IMR-90 (cell line): ENCODE data around the gene MUC20. TPM values are rescaled to one million over a fixed set of nuclear protein-coding genes. Genes with fewer than 3 reads are reported as not detected.

ENCODE experiments used
- ATAC-seq: fragments of 200-7000 bp; cut with Tn5 transposase; 2 replicates; pipeline ENCODE4 v1.9.1; 2020; ENCODE audit warnings: low read depth, mild to moderate bottlenecking, moderate library complexity
- BruUV-seq: library from RNA; stranded (reverse); fragments of 400-500 nt; replicated peaks from 2 replicates; lab custom pipeline; 2021; lab: Mats Ljungman, UMichigan
- CTCF ChIA-PET: fragments of 300-600 bp; formaldehyde crosslinking; extraction: SDS; loops from one replicate; lab custom pipeline; 2021; ENCODE audit warnings: antibody characterized with exemption; lab: Yijun Ruan, JAX
- POLR2A ChIA-PET: fragments of 300-600 bp; sonication (Branson Sonifier 250); formaldehyde crosslinking; loops from one replicate; lab custom pipeline; 2022; ENCODE audit warnings: antibody characterized with exemption; ENCODE audit not compliant: unreplicated experiment; lab: Charles Lee
- DNase-seq: peaks from one replicate; pipeline ENCODE4 v3.0.0; 2013
- H2AFZ ChIP-seq: replicated peaks from 2 replicates; pipeline ENCODE3; 2013; ENCODE audit warnings: low read length, mild to moderate bottlenecking; ENCODE audit not compliant: poor library complexity
- H2AK5ac ChIP-seq: 2 replicates; pipeline ENCODE4 v1.6.1; 2013; ENCODE audit warnings: low read depth, low read length, inconsistent platforms
- H2AK9ac ChIP-seq: replicated peaks from 2 replicates; pipeline ENCODE3; 2013; ENCODE audit warnings: mild to moderate bottlenecking, low read depth, low read length, moderate library complexity; ENCODE audit not compliant: poor library complexity
- H2BK120ac ChIP-seq: 2 replicates; pipeline ENCODE4 v1.6.1; 2013; ENCODE audit warnings: low read depth, low read length, inconsistent platforms
- H2BK15ac ChIP-seq: 3 replicates; pipeline ENCODE4 v1.6.1; 2013; ENCODE audit warnings: low read depth, low read length, inconsistent platforms
- H2BK20ac ChIP-seq: 2 replicates; pipeline ENCODE4 v1.6.1; 2013; ENCODE audit warnings: low read depth, mild to moderate bottlenecking, inconsistent platforms, low read length, moderate library complexity
- H2BK5ac ChIP-seq: 2 replicates; pipeline ENCODE4 v1.6.1; 2013; ENCODE audit warnings: mild to moderate bottlenecking, low read depth, low read length, inconsistent platforms; ENCODE audit not compliant: poor library complexity, severe bottlenecking
- H3K14ac ChIP-seq: replicated peaks from 2 replicates; pipeline ENCODE4 v1.6.1; 2013; ENCODE audit warnings: low read depth, low read length, inconsistent platforms
- H3K18ac ChIP-seq: 2 replicates; pipeline ENCODE4 v1.6.1; 2013; ENCODE audit warnings: low read depth, low read length, control low read depth
- H3K23ac ChIP-seq: 2 replicates; pipeline ENCODE4 v1.6.1; 2013; ENCODE audit warnings: low read depth, low read length, inconsistent platforms
- H3K27ac ChIP-seq: 2 replicates; pipeline ENCODE4 v1.5.1; 2013; ENCODE audit warnings: mild to moderate bottlenecking, control low read depth, low read length; ENCODE audit not compliant: insufficient read depth
- H3K27me3 ChIP-seq: 2 replicates; pipeline ENCODE4 v1.6.1; 2013; ENCODE audit warnings: low read length; ENCODE audit not compliant: control insufficient read depth, insufficient read depth
- H3K36me3 ChIP-seq: 2 replicates; pipeline ENCODE4 v1.6.1; 2013; ENCODE audit warnings: low read length, mixed read lengths; ENCODE audit not compliant: control insufficient read depth, insufficient read depth
- H3K4ac ChIP-seq: 2 replicates; pipeline ENCODE4 v1.6.1; 2013; ENCODE audit warnings: low read depth, low read length, inconsistent platforms
- H3K4me1 ChIP-seq: 2 replicates; pipeline ENCODE4 v1.6.1; 2013; ENCODE audit warnings: low read length, mixed read lengths; ENCODE audit not compliant: control insufficient read depth, insufficient read depth
- H3K4me2 ChIP-seq: 2 replicates; pipeline ENCODE4 v1.6.1; 2013; ENCODE audit warnings: low read depth, mild to moderate bottlenecking, control low read depth, low read length, moderate library complexity
- H3K4me3 ChIP-seq: 2 replicates; pipeline ENCODE4 v1.5.1; 2013; ENCODE audit warnings: low read depth, mild to moderate bottlenecking, control low read depth, low read length, moderate library complexity; ENCODE audit not compliant: insufficient read depth
- H3K56ac ChIP-seq: 2 replicates; pipeline ENCODE4 v1.6.1; 2013; ENCODE audit warnings: low read length, inconsistent platforms; ENCODE audit not compliant: insufficient read depth; ENCODE audit errors: extremely low read depth
- H3K79me1 ChIP-seq, 2 experiments: 2 replicates each; pipeline ENCODE4 v1.6.1; 2013; ENCODE audit warnings: low read length in 2 of 2, inconsistent platforms in 1 of 2, low read depth in 1 of 2
- H3K9ac ChIP-seq: 2 replicates; pipeline ENCODE4 v1.6.1; 2013; ENCODE audit warnings: low read depth, low read length, control low read depth
- H3K9me1 ChIP-seq: 2 replicates; pipeline ENCODE4 v1.6.1; 2013; ENCODE audit warnings: low read length, inconsistent platforms; ENCODE audit not compliant: insufficient read depth
- H3K9me3 ChIP-seq: 2 replicates; pipeline ENCODE4 v1.6.1; 2013; ENCODE audit warnings: low read length; ENCODE audit not compliant: control insufficient read depth, insufficient read depth
- H4K20me1 ChIP-seq: 2 replicates; pipeline ENCODE4 v1.6.1; 2013; ENCODE audit warnings: low read length, inconsistent platforms; ENCODE audit not compliant: insufficient read depth
- H4K5ac ChIP-seq: 2 replicates; pipeline ENCODE4 v1.6.1; 2013; ENCODE audit warnings: mild to moderate bottlenecking, low read depth, low read length, control low read depth
- H4K8ac ChIP-seq, 2 experiments: 2 replicates each; pipeline ENCODE4 v1.6.1; 2013; ENCODE audit warnings: low read depth in 2 of 2, low read length in 2 of 2, control low read depth in 1 of 2, inconsistent platforms in 1 of 2
- H4K91ac ChIP-seq: 2 replicates; pipeline ENCODE4 v1.6.1; 2013; ENCODE audit warnings: low read depth, low read length, inconsistent platforms; ENCODE audit not compliant: insufficient read depth
- CHD1 ChIP-seq: IDR thresholded peaks from 2 replicates; pipeline ENCODE4 v1.6.1; 2012; ENCODE audit warnings: low read depth, low read length, improper control_type of control experiment
- FOS ChIP-seq: fragments of 150-350 bp; IDR thresholded peaks from 2 replicates; pipeline ENCODE4 v1.6.1; 2016; ENCODE audit warnings: low read depth, low read length
- MAFK ChIP-seq: IDR thresholded peaks from 2 replicates; pipeline ENCODE4 v1.6.1; 2012; ENCODE audit warnings: low read depth, low read length, improper control_type of control experiment
- WGBS, 2 experiments: methylation state at CpG; one replicate each; pipeline versions ENCODE4 v1.1.5 to v1.1.7; 2013; ENCODE audit warnings: missing lambda C conversion rate in 2 of 2; ENCODE audit not compliant: insufficient read length in 1 of 2; ENCODE audit errors: extremely low coverage in 2 of 2; 5-methylcytosine and 5-hydroxymethylcytosine counted together
- dilution Hi-C: fragments of 300-500 bp; cut with HindIII; formaldehyde crosslinking; loops from one replicate; pipeline ENCODE4 v1.14.3; 2018; ENCODE audit warnings: low sequenced_read_pairs; ENCODE audit not compliant: unreplicated experiment
- in situ Hi-C: fragments of 300-500 bp; cut with MboI; formaldehyde crosslinking; loops from 3 replicates; pipeline ENCODE4 v1.14.3; 2019; ENCODE audit warnings: low sequenced_read_pairs, inconsistent platforms, mixed read lengths
- intact Hi-C: fragments of 100-400 bp; cut with micrococcal nuclease; formaldehyde crosslinking; loops from 2 replicates; pipeline ENCODE4 v1.10.0; 2022
- polyA plus RNA-seq, 3 experiments: library from polyadenylated mRNA; depleted of rRNA; stranded (reverse); fragments of >200 nt; gene quantifications; 2 replicates each; pipeline ENCODE4 v1.2.3, GENCODE V29; 2012; ENCODE audit warnings: low replicate concordance in 1 of 3
- total RNA-seq: library from RNA; depleted of rRNA; stranded (reverse); fragments of >200 nt; gene quantifications from 2 replicates; pipeline ENCODE4 v1.2.3, GENCODE V29; 2012

MUC20 gene
- total and polyA plus RNA-seq, 2 of the 4 experiments (the other 2 are of a cell fraction): 0.12 TPM; not detected in 1

- Histone ChIP-seq H4K5ac (no peak overlapping the region), H3K27ac (no peak overlapping the region), H2BK15ac (no peak overlapping the region), H4K91ac (no peak overlapping the region), H3K14ac (no peak overlapping the region), H2AK9ac (no peak overlapping the region), H3K9ac (no peak overlapping the region), H3K4me3 (no peak overlapping the region), H3K4ac (no peak overlapping the region), H4K20me1 (no peaks in the 10 kb centered on the region), H3K4me2 (no peak overlapping the region), H3K18ac (no peak overlapping the region), H3K36me3 (no peaks in the 10 kb centered on the region), H3K9me3 (0 out of 2 replicates have a peak, but pooled peaks cover 2% of the 10 kb centered on the region), H2BK120ac (no peak overlapping the region), H3K79me1 (peaks cover 0 to under 1% of the 10 kb centered on the region in 2 experiments; a peak in 2 of 4 replicates), H2AK5ac (no peak overlapping the region), H2BK5ac (no peak overlapping the region), H4K8ac (no peak overlapping the region), H3K4me1 (peaks cover under 1% of the 10 kb centered on the region), H2AFZ (no peak overlapping the region), H3K23ac (no peak overlapping the region), H3K9me1 (peaks cover 8% of the 10 kb centered on the region), H3K56ac (no peak overlapping the region), H3K27me3 (peaks cover 9% of the 10 kb centered on the region), H2BK20ac (no peak overlapping the region)
- BruUV-seq: no TSS peak
- CTCF ChIA-PET: no interaction called here
- dilution Hi-C loops: no loop called here
- no peak for DNase-seq
- 100% methylated on average over 1 of the region's 5 CpGs; no CpG with 5 or more reads in 1 of the 2 experiments for WGBS, 2 experiments
- in situ Hi-C loops: no loop called here
- POLR2A ChIA-PET: no interaction called here
- ATAC-seq: no peak
- intact Hi-C loops: no loop called here
- TF ChIP-seq CHD1: no peak
- no peak for TF ChIP-seq MAFK
- TF ChIP-seq FOS: no peak
Measured at GRCh38 chr3:195703776-195704175, 17.0 kb upstream of the MUC20 start.
